DMS153 treated with DMSO at 0.1 percent for 48 hours (cell line): ENCODE data around the gene TUBA3D.
"Not testable (repeated sequence)": the region's sequence is repeated elsewhere in the genome, so short reads cannot be mapped to it uniquely, and the experiment has no call there.

Source experiments
- DNase-seq: peaks from one replicate; lab custom pipeline; 2025; ENCODE audit not compliant: unreplicated experiment; lab: John Stamatoyannopoulos, UW

TUBA3D gene

GRCh38 chr2:131475831-131476230 lies at the start of gene TUBA3D:
Gene TUBA3D (plus strand): TSS chr2:131476119. CDS start chr2:131476200, 81 bp downstream.
- no peak for DNase-seq

GRCh38 chr2:131426727-131427126 lies 49.2 kb upstream of the TUBA3D start:
- DNase-seq = no peak

- no peak for DNase-seq
Observed at GRCh38 chr2:131431336-131431735, 44.6 kb upstream of the TUBA3D start.

- not testable (repeated sequence) for DNase-seq
Observed at GRCh38 chr2:131440742-131441468, 35.0 kb upstream of the TUBA3D start.

- DNase-seq = not testable (repeated sequence)
Observed at GRCh38 chr2:131444736-131445514, 31.0 kb upstream of the TUBA3D start.

- not testable (repeated sequence) for DNase-seq
Observed at GRCh38 chr2:131445515-131445797, 30.5 kb upstream of the TUBA3D start.

- DNase-seq = no peak
Observed at GRCh38 chr2:131445896-131446295, 30.0 kb upstream of the TUBA3D start.

- not testable (repeated sequence) for DNase-seq
Observed at GRCh38 chr2:131447981-131448380, 27.9 kb upstream of the TUBA3D start.

- not testable (repeated sequence) for DNase-seq
Observed at GRCh38 chr2:131451265-131451949, 24.5 kb upstream of the TUBA3D start.

- DNase-seq = not testable (repeated sequence)
Observed at GRCh38 chr2:131454914-131455313, 21.0 kb upstream of the TUBA3D start.

GRCh38 chr2:131467722-131468121 lies 8.2 kb upstream of the TUBA3D start:
- DNase-seq = not testable (repeated sequence)

GRCh38 chr2:131470944-131471343 lies 5.0 kb upstream of the TUBA3D start:
- DNase-seq = not testable (repeated sequence)

GRCh38 chr2:131471624-131472023 lies 4.3 kb upstream of the TUBA3D start:
- not testable (repeated sequence) for DNase-seq

GRCh38 chr2:131473266-131473665 lies 2.7 kb upstream of the TUBA3D start:
- DNase-seq = not testable (repeated sequence)

- not testable (repeated sequence) for DNase-seq
Observed at GRCh38 chr2:131476363-131476762, 444 bp downstream of the TUBA3D start.

GRCh38 chr2:131477227-131477626 lies 1.3 kb downstream of the TUBA3D start:
- DNase-seq = not testable (repeated sequence)

GRCh38 chr2:131478074-131478849 lies 2.3 kb downstream of the TUBA3D start:
- not testable (repeated sequence) for DNase-seq

- not testable (repeated sequence) for DNase-seq
Observed at GRCh38 chr2:131478850-131479461, 3.0 kb downstream of the TUBA3D start.

GRCh38 chr2:131480351-131480750 lies 4.4 kb downstream of the TUBA3D start:
- DNase-seq = not testable (repeated sequence)

- not testable (repeated sequence) for DNase-seq
Observed at GRCh38 chr2:131482506-131483155, 6.7 kb downstream of the TUBA3D start.
